ENCODE data around the gene PLAC8.
"Not testable (repeated sequence)": the region's sequence is repeated elsewhere in the genome, so short reads cannot be mapped to it uniquely, and the experiment has no call there.

The PLAC8 gene

DNA sequence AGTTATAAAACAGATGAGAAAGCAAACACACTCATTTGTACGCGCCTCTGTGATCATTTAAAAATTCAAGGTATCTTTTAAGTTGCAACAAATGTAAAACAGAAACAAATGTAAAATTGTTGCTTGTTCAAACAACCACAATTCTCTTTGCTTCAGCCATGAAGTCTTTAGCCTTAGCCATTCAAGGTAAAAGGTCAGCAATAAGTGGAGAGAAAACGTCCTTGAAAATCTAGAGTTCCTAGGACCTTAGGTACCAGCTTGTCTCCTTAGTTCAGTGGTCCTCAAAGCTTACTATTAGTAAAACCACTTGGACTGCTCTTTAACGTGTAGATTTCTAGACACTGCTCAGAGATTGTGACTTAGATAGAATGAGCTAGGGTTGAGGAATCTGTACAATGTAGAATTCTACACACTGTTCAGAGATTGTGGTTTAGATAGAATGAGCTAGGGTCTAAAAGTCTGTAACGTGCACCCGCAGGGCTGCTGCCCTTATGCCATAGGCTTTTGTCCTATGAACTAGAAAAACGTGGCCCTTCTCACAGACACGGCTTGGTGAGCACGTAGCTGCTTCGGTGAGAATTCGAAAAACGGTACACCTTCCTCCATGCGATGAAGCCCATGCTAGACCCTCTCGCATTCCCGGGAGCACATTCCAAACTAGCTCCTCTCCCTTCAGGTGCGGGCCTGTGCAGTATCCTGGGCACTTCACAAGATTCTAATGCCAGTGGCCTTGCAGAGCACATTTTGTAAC, 1.7 kb downstream of the PLAC8 start:
- no peak for DNase-seq (ENCODE audit: low read depth in 2 of 2)

DNA sequence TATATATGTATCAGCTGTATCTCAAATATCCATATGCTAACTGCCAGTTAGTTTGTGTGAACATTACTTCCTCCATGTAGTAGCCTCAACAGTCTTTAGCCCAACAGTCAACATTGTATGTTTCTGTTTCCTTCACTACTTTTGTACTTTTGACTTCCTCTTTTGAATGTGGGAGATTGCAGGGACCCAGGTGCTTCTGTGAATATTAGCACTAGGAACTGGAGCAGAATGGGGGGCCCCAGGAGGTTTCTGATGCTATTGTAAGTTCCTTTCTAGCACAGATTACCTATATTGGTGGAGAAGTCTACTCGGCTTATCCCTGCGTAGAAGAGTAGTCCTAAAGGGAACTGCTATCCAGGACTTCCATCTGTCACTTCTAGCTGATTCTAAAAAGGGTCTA, 2.3 kb downstream of the PLAC8 start:
- no peak for DNase-seq (ENCODE audit: low read depth in 2 of 2)

DNA sequence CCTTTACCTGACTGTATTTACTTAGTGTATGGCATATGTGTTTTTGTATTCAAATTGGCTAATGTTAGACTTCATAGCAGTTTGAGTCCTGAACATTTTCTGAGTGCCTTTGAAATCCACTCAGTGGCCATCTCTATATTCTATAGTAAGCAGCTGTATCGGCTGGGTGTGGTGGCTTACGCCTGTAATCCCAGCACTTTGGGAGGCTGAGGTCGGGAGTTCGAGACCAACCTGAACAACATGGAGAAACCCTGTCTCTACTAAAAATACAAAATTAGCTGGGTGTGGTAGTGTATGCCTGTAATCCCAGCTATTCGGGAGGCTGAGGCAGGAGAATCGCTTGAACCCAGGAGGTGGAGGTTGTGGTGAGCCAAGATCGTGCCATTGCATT, 2.8 kb downstream of the PLAC8 start:
- DNase-seq (ENCODE audit: low read depth in 2 of 2): not testable (repeated sequence)

DNA sequence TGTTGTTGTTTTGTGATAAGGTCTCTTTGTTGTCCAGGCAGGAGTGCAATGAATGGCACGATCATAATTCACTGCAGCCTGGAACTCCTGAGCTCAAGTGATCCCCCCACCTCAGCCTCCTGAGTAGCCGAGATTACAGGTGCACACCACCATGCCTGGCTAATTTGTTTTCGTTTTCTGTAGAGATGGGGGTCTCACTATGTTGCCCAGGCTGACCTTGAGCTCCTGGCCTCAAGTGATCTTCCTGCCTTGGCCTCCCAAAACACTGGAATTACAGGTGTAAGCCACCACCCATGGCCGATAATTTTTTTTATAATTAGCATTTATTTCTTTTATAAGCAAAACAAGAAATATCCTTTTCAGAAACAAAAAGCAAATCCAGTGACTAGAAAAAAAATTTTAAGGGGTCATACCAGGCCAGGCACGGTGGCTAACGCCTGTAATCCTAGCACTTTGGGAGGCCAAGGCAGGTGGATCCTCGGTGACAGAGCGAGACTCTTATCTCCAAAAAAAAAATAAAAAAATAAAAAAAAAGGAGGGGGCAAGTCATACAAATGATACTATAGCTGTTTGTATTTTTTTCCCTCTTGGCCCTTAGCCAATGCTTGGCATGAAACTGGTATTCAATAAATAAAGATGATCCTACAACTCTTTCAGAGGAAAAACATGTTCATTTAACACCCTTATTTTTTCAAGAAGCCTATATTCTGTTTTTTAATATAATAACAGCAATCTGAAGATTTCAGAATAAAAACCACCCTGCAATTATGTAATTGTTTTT, 3.4 kb downstream of the PLAC8 start:
- DNase-seq (ENCODE audit: low read depth in 2 of 2): no peak

DNA sequence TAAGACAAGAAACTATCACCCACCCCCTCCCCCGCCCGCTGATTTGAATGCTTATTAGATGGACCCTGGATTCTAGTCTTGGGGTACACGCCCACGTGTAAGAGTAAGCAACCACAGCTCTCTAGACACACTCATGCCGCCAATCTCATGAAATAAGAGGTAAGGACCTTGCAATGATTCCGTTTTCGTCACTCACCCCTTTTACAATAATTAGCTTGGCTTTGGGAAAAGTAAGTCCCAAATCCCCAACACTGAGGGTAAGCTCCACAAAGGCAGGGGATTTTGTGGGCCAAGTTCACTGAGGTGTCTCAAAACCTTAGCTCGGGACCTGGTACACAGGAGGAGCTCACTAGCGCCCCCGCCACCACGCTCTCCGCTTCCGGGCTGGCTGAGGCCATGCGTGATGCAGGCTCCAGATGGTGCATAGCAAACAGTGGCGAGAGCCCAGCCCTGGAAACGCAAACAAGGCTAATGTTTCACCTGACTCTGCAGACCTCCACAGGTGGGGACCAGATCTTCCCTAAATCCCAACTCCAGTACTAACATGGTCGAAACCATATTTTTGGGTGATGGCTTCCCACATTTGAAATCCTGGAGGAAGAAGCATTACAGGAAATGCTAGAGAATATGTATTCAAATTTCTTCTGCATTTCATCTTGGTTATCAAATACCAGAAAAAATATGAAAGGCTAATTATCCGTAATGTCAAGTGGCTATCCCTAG, 4.1 kb downstream of the PLAC8 start:
- DNase-seq (ENCODE audit: low read depth in 2 of 2): peak; percentile 69 to 80

DNA sequence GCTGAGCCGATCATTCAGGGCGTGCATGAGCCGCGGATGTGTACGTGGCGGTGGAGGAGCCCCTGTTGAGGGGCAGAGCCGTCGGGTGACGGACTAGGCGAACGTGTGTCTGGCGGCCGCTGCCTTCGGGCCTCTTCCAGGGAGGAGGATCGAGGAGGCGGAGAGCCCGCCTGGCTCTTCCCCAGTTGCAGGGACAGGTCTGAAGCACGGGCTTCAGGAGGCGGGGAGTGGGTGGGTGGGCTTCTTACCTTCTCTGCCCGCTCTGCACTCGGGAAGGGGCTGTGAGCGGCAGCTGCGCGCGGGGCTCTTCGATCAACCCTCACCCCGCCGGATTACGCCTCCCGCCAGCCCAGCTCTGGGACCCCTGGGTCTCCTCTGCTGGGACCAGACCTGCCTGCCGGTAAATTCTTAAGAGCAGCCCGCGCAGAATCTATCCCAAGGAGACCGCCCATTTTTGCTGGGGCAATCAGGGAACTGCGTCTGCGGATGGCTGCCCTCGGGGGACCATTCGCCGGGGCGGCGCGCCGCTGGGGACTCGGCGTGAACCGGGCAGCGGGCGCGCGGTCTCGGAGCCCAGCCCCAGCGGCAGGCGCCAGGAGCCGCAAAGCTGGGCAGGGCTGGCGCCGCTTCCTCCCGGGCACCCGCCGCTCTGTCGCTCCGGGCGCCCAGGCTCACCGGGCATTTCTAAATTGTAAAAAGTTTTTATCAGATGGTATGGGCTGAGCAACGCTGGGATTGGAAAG, 4.9 kb downstream of the PLAC8 start:
- DNase-seq (ENCODE audit: low read depth in 2 of 2): no peak

DNA sequence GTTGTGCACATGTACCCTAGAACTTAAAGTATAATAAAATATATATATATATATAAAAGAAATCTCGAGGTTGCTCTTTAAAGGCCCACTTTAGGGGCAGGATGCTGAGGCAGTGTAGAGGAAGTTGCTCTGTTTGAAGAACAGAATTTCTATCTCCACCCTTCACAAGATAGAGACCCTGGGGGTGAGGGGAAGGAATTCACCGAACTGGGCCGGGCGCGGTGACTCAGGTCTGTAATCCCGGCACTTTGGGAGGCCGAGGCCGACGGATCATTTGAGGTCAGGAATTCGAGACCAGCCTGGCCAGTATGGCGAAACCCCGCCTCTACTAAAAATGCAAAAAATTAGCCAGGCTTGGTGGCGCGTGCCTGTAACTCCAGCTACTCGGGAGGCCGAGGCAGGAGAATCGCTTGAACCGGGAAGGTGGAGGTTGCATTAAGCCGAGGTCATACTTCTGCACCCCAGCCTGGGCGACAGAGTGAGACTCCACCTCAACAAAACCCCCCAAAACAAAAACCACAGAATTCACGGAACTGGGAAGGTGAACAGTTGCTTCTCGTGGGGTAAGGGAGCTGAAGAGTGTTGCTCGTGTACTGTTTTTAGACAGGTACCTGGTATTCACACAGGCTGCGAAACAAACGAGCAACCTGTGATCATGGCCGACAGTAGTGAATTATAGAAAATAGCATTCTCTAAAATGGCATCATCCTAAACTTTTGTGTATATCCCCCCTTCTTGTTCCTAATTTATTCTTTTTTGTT, 6.2 kb downstream of the PLAC8 start:
- DNase-seq (ENCODE audit: low read depth in 2 of 2): no peak

DNA sequence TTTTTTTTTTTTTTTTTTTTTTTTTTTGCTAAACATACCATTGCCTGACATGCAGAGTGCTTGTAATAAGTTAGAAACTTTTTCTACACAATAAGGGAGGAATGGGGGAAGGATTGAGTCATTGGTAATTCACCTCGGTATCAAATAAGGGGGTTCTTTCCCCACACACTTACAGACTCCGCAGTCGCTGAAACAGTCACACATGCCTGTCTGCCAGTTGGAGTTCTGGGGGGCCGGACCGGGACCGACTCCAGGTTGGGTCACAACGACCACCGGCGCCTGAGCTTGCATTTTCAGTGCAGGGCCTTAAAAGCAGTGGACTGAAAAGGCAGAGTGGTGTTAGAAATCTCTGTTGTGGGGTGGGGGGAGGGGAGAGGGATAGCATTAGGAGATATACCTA, 6.9 kb downstream of the PLAC8 start:
- no peak for DNase-seq (ENCODE audit: low read depth in 2 of 2)

DNA sequence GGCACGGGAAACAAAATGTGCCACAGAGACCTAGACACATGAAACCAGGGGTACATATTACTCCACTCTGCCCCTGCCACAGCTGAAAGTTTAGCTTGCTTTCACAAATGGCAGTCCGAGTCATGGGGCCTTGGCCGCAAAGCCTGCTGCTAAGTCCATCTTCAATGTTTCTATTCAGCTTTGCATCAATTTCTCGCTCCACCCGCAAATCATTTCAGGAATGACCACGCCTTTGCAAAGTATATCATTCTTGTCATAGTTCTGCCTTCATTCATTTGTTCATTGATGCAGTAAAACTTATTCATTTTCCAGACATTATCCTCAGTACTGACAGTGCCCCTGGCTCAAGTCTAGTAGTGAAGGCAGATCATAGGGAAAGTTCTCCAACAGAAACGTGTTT, 9.5 kb downstream of the PLAC8 start:
- DNase-seq (ENCODE audit: low read depth in 2 of 2): no peak

DNA sequence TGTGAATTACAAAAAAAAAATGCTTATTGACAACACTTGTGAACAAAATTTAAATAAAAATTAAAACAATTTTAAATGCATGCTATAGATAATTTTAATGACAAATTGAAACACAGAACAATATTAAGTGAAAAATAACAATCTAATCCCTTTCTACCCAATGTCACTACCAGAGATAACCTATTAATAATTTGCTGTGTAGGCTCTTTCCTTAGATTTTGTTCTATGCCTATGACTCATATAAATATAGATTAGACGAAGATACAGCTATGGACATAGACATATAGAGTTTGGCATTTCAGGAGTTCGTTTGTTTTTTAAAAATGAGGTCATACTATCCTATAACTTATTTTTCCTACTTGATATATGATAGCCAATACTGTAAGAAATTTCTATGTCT, 18.1 kb downstream of the PLAC8 start:
- no peak for DNase-seq (ENCODE audit: low read depth in 2 of 2)

DNA sequence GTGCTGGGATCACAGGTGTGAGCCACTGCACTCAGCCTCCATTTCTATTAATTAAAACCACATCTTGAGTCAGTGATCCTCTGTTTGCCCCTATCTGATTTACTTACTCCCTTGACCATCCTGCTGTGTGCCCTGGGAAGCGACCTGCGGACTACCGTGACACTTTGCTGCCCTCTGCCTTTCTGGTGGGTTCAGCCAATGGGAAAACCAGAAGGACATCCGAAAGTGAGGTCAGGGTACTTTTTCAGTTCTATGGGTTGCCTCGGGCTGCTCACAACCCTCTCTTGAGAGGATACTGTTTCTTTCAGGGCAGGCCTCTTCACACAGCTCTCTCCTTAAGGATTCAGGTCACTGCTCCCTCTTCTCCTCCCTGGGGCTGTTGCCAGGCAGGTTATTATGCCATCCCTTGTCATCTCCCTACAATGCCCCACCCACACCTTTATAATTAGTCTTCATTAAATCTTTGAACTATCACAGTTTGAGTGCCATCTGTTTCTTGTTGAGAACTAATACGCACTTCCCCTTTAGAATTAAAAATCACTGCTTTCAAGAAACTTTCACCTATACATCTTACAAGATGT, 21.4 kb downstream of the PLAC8 start:
- no peak for DNase-seq (ENCODE audit: low read depth in 2 of 2)

DNA sequence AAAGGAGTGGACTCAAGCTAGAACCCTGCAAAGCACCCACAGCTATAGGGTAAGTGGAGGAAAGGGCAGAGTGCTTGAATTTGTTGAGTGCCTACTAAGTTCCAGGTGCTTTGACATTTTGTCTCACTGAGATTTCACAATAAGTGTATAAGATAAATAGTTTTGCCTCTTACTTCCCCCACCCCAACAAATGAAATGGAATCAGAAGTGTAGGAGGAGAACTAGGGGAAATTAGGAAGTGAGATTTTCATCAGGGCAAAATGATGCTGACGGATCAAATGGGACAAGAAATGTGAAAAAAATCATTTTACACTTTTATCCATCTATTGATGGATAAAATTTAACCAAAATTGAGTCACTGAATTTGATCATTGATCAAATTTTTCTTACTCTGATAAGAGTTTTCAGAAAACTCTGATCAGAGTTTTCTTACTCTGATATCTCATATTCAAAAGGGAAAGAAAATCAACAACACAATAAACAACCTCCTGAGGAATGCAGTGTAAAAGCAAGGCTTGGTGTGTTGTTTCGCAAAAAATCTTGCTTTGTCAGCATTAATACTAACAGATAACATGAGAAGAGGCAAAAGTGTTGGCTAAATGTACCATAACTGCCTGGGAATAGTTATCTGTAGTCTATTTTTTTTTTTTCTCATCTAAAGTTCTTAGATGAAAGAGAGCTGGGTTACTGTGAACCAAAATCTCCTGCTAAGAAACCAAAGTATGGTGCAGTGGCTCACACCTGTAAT, 24.9 kb downstream of the PLAC8 start:
- no peak for DNase-seq (ENCODE audit: low read depth in 2 of 2)

DNA sequence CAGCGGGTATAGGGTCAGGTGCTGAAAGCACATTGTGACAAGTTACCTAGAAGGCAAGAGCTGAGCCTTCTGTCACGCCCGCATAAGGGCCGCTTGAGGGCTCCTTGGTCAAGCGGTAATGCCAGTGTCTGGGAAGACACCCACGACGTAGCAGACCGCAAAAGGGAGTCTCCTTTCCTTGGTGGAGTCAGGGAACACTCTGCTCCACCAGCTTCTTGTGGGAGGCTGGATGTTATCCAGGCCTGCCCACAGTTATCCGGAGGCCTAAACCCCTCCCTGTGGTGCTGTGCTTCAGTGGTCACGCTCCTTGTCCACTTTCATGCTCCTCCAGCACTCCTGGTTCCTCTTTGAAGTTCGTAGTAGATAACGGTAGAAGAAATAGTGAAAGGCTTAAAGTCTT, 29.6 kb downstream of the PLAC8 start:
- DNase-seq (ENCODE audit: low read depth in 2 of 2): not testable (repeated sequence)

DNA sequence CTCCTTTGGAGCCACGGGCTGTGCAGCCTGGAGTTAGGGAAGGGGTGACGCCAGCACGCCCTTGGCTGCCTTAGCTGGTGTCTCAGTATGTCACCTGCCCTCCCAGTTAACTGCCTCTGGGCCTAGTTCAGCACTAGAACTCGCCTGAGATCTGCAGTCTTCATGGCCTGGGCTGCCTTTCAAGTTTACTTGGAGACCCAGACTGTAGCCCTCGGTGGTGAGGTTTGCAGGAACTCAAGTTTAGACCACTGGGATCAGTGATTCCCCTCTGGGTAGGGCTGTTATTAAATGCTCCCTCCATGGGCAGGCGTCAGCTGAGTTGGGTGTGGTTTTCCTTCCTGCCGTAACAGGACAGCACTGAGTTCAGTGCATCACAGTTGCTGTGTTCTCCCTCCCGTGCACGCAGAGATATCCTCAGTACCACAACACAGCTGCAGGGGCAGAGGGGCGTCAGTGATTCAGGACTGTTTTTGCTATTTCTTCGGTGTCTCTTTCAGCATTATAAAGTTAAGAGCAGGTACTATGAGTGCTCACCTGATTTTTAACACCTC, 30.5 kb downstream of the PLAC8 start:
- no peak for DNase-seq (ENCODE audit: low read depth in 2 of 2)

DNA sequence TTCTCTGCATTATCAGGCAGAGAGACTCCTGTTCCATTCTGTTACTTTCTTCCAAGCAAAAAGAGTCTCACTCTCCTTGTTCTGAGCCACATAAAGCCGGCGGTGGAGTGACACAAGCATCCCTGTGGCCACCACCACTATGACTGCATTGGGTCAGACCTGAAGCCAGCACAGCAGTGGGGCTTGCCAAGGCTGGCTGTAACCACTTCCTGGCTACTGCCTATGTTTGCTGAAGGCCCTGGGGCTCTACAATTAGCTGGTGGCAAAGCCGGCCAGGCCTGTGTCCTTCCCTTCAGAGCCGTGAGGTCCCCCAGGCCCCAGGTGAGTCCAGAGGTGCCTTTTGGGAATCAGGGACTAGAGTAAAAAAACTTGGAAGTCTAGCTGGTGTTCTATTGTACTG, 31.8 kb downstream of the PLAC8 start:
- no peak for DNase-seq (ENCODE audit: low read depth in 2 of 2)

DNA sequence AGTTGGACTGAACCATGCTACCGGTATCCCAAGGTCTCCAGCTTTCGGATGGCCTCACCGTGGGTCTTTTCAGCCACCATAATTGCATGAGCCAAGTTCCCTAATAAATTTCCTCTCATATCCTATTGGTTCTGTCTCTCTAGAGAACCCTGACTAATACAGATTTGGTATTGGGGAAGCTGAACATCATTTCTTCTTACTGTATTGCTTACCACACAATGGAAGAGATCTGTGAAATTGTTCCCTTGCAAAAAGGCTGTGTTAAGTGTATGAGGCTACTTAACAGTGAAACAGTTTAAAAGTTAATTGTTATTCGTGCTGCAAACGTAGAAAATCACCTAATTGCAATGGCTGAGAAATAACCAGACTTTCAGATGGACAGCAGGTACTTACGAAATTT, 34.0 kb downstream of the PLAC8 start:
- no peak for DNase-seq (ENCODE audit: low read depth in 2 of 2)

DNA sequence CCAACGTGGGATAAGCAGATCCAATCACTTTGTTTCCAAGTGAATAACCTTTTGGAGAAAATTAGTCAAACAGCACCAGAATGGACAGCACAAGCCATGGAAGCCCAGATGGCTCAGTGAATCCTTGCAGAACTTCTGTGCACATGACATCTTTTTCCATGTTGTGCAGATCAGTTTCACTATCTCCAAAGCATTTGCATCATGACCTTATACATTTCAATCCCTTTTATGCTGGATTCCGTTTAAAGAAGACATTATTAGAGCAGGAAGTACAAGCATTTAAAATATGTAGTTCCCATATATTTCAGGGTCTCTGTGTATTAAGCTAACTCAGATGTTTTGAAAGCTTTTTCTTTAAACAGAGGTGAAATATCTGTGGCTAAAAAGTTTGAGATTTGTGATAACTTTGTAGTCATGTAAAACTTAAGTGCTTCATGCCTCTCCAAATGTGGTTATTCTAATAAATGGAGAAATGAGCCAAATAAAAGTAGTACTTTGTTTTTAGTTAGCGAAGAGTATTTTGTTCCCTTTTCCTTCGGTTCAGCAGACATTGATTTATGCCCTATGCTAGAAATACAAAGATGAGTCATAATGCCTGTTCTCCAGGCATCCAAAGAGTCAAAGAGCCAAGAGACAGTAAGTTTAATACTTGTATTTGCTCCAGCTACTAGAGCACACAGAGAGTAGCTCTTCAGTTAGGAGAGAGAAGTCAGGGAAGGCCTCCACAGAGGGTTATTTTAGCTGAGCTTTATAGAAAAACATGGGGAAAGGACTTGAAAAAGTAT, 39.0 kb downstream of the PLAC8 start:
- DNase-seq (ENCODE audit: low read depth in 2 of 2): no peak

DNA sequence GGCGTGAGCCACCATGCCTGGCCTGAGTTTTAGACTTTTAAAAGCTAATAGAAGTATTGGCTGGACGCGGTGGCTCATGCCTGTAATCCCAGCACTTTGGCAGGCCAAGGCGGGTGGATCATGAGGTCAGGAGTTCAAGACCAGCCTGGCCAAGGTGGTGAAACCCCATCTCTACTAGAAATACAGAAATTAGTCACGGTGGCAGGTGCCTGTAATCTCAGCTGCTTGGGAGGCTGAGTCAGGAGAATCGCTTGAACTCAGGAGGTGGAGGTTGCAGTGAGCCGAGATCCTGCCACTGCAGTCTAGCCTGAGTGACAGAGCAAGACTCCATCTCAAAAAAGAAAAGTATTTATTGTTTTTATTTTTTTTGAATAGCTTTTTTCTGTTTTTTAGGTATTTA, 39.7 kb downstream of the PLAC8 start:
- not testable (repeated sequence) for DNase-seq (ENCODE audit: low read depth in 2 of 2)

DNA sequence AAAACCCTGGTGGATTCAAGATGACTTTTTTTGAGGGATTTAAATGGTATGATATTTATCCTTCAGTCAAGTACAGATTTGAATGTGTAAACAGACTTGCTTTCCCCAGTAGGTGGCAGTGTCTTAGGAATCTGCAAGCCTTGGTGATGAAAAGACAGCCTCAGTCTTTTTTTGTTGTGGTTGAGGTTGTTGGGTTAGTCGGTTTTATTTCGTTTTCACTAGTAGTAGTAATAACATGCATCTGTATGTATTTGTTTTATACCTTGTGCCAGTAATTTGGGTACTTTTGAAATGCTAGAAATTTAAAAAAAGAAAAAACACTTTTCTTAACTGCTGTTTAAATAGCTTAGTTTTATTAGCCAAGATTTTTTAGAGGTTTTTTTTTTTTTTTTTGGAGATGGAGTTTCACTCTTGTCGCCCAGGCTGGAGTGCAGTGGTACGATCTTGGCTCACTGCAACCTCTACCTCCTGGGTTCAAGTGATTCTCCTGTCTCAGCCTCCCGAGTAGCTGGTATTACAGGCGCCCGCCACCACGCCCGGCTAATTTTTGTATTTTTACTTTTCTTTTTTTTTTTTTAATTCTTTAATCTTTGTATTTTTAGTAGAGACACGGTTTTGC, 40.3 kb downstream of the PLAC8 start:
- peak; percentile 20 to 36 for DNase-seq (ENCODE audit: low read depth in 2 of 2)
